ENCODE measurements around the gene FBXW8.

FBXW8 gene

DNA sequence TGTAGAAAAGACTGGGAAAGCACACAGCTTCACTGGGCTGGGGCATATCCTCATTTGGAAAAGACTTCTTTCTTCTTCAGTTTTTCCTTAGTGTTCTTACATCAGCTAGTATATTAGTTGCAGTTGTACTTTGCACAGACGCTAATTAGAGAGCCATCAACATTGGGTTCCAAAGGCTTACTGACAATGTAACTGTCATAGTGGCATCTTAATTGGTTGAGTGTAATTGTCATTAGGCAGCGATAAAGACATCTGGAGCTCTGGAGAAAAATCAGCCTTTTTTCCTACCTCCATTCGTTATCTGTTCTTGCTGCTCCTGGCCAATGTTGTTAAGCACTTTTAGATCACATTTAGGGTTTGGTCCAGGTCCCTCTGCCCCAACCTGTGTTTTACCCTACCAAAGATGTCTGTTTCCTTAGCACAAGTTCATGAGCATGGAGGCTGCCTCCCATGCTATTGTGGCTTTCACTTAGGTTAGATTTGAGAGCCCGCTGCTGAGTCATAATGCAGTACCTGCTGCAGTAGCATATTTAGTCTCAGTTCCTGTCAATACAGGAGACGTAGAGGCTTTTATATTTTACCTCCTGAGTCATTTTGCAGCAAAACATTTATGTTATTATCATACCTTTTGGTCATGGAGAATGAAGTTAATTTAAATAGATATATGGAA lies 49.2 kb downstream of the FBXW8 start:
- DNase-seq = no peak

DNA sequence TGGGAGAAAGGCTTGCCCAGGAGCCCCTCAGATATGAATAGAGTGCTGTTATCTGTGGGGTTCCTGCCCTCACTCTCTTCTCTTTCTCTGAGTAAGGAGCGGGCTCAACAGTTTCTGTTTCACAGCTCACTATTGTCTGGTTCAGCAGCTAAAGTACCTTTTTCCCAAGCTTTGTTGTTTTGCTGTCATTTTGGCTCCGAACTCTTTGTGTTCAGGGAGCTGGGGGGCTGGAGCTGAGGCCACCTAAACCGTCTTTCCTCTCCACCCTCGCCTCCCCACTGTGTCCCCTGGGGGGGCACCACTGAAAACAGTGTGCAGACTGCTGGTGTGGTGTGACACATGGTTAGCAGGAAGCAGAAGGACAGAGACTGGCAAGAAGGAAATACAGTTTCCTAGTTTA lies 51.4 kb downstream of the FBXW8 start:
- DNase-seq = no peak

DNA sequence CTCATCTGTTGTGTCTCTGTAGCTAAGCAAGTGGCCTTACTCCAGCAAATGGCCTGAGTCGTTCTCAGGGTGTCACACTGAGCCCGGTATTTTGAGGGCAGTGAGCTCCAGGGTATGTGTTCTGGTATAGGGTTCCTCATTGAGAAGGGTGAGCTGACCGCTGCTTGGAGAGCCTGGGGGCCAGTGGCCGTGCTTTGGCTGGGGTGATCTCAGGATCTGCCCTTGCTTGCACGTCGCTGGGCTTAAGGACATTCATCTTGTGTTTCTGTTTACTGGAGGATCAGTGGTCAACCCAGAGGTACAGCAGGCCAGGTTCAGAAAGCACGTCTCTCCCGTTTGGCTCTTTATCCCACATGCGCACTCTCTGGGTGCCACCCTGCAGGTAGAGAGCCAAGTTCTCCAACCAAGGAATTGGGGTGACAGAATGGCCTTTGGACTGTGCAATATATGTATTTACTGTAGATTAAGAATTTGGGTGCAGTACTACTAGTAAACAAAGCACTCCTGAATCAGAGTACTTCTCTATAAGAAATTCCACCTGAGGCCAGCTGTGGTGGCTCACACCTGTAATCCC lies 52.1 kb downstream of the FBXW8 start:
- no peak for DNase-seq

DNA sequence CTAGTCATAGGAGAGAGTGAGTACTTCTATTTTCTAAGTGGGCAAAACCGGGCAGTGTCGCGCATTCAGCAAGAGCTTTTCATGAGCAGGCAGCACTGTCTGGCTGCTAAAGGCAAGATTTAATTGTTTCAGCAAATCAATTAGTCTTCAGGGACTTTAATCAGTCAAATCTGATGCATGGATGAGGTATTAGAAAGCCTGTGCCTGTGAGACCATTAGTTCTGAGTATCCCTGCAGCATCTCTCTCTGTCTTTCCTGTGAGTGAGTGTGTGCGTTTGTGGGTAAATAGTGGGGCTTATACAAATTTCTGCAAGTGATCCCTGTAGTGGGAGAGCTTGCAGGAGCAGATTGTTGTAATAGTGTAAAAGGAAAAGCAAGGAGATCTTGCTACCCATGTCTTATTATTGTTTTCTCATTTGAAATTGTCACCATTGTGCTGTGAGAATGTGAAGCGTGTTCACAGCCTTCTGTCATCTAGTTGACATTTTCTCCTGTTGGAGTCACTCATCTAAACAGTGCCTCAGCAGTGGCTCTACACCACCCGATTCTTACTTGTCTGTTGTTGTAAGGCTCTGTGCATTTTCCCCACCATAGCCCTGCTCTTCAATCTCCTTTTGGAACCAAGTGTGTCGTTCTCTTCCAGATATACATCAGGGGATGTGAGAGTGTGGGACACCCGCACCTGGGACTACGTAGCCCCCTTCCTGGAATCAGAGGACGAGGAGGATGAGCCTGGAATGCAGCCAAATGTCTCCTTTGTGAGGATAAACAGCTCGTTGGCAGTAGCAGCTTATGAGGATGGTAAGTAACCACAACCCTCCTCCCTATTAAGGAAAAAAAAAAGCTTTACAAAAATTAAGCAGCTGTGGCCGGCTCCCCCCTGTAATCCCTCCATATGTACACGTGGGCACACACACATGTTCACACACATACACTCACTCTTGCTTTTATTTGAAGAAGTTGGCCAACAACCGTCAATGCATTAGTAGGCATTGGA lies 53.6 kb downstream of the FBXW8 start:
- no peak for DNase-seq

DNA sequence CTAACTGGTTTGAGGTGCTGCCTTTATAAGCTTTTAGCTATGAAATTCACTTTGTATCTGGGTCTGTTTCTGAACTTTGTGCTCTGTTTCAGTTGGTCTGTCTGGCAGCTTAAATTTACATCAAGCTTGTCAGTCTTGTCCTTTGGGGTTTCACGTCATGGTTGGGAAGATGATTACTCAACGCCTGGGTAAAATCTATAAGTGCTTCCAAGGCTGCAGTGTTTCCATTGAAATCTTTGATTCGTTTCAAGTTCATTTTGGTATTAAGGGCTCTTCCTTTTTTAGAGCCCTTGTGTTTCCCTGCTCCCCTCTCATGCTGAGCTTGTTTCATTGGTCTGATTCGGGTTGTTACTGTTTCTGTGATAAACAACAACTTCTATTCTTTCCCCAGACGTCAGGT lies 58.2 kb downstream of the FBXW8 start:
- DNase-seq = no peak

DNA sequence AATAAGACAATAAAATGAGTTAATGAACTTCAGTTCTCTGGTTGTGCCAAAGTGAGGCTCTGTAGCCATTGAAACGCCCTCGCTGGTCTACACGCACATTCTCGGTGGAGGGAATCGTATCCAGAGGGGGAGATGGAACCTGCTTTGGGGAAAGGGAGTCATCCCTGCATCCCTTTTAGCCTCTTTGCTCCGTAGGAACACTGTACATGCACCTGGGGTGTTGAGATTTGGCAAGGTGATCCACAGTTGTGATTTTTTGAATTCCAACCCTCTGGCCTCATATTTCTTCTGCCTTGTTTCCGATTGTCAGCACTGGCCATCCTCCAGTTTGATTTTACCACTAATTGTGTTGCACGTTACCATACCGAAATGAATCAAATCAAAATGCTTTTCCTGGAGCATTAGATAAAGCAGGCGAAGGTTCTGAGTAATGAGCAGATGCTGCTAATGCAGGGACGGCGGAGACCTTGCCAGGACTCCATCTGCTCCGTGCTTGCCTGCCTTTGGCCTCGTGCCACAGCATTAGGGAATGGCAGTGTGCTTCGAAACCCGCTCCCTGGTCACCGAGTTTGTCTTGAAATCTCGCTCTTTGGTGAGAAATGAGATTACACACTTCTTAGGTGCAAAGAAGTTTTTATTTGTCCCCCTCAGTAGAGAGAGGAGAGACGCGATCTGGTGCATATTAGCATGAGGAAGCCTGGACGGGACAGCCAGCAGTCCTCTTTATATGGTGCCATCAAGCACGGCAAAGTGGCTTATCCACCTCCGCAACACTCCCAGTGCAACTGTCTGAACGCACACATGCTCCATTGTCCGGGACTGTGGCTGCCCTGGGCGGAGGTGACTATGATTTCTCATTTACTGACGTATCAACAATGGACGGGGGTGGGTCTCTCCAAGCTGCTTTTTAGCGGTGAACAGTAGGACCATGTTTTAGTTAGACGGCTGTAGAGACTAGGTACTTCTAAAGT lies 59.1 kb downstream of the FBXW8 start:
- peak; percentile 72 for DNase-seq

DNA sequence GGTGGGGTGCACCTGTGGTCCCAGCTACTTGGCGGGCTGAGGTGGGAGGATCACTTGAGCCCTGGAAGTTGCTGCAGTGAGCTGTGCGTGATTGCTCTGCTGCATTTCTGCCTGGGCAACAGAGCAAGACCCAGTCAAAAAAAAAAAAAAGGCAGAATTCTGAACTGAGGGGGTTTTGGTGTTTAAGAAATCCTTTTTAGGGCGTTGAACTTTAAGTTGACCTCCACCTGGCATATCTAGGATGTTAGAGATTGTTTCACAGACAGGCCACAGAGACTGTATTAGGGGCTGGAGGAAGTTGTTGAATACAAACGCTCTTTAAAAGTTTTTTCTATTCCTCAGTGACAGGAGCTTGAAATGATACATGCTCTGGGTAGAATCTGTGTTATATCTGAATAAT lies 60.5 kb downstream of the FBXW8 start:
- no peak for DNase-seq

DNA sequence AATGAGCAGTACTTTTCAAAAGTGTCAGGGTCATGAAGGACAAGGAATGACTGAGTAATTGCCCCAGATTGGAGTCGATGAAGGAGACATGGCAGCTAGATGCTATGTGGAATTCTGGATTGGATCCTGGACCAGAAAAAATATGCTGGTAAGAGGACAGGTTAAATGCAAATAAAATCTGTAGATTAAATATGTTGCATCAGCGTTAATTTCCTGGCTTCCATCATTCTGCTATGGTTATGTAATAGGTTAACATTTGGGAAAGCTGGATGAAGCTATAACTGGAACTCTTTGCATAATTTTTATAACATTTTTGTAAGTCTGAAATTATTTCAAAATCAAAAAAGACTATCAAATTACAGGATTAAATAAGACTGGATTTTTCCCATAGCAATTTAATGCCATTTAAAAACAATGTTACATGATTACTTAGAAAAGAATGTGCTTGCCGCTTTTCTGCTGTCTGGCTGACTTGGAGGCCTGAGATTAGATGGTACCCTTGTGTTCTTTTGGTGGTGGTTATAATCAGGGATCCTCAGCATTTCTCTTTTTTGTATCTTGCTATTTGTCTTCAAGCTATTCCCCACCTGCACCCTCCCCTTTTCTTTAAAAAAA lies 65.1 kb downstream of the FBXW8 start:
- no peak for DNase-seq

DNA sequence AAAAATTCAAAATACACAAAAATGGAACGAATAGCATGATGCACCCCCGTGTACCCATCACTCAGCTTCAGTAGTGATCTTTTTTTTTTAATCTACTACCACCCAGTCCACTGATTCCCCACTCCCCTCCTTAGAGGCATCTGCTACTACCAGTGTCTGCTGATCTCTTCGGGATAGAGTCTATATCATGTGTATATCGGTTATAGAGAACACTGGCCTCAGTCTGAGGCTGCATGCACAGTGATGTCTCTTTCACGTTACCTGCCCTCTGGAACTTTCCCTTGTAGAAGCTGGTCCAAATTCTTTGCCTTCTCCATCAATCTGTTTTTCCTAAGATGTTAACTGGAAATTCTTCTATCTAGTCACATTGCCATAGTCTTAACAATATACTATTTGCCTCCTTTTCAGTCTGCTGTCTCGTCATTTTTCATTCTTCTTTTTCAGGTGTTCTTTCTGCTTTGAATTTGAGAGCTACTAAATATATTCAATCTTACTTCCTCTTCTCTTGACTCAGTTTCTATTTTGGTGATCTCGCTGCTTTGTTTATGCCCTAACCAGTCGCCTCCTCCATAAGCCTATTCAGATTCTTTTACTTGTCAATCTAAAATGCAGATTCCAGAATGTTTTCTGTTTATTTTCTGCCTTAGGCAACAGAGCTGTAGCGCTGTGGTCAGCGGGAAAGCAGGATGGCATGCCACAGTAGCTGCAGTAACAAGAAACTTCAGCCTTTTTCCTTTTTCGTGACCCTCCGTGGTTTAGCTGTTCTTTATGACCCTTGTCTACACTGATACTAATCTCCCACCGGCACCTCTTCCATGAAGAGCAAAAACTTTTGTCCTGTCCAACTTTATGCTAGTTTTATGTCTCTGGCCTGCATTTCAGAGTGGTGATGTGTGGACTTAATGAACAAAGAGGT lies 67.0 kb downstream of the FBXW8 start:
- no peak for DNase-seq

DNA sequence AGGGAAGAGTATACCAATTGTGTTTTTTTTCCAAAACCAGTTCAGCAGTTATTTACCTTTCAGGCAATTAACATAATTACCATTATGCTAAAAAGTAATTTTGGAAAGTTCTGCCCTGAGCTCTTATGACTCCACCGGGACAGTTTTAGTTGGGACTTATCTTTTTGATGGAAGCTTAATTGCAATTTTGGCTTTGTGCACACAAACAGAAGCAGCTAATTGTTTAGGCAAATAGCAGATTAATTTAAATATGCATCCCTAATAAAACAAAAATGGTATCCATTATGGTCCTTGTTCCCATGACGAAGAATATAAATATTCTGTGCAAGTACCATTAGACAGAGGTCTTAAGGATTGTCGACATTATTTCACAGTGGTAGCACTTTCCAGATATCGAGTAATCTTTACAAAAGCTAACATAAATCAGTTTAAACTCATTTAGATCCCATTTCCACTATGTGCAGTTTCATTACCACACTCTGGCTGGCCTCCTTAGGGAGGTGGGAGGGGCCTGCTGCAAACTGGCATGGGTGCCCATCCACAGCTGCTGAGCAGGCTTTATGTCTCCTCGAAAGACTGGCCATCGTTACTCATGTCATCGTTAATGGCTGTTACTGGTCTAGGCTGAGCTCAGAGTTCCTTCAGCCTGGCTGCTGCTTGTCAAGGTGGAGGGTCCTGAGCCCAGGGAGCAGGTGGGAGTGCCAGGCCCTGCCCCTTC lies 68.2 kb downstream of the FBXW8 start:
- no peak for DNase-seq

DNA sequence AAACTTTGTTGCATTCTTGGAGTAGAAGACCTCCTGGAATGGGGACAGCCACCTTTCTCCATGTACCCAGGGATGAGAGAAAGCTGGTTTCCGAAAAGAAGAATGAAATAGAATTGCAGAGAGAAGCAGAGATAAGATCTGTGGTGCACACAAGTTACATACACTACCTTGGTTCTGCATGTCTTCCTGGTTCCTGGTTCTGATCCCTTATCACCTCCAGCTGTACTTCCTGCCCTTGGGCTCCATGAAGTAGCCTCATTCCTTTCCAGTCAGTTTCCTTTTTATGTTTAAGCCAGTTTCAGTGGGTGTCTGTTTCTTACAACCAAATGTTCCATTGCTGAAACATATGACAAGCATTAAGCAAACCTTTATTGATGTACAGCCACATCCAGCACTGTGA lies 69.3 kb downstream of the FBXW8 start:
- DNase-seq = no peak

DNA sequence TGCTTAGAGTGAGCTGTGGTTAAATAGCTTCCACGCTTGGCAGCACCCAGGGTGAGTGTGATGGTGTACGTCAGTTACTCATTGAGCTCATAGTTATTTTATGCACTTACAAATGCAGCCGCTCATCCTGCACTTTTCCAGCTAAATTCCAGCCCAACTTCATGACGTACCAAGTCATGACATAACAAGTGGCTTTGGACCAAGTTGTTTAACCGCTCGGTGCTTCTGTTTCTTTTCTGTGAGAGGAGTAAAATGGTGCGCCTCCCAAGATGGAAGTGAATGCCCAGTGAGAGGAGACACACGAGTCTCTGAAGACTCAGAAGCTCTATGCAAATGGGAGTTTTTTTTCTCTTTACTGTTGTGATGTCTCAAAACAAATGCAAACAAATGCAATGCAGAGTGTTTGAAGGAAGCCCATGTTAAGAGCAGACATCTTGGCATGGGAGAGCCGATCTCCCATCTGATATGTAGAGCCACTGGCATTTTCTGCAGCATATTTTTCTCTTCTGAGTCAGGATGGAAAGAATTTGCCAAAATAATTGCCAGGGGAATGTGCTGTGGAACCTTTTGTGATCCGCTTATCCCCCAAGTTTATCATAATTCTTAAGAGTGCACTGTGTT lies 72.2 kb downstream of the FBXW8 start:
- no peak for DNase-seq

DNA sequence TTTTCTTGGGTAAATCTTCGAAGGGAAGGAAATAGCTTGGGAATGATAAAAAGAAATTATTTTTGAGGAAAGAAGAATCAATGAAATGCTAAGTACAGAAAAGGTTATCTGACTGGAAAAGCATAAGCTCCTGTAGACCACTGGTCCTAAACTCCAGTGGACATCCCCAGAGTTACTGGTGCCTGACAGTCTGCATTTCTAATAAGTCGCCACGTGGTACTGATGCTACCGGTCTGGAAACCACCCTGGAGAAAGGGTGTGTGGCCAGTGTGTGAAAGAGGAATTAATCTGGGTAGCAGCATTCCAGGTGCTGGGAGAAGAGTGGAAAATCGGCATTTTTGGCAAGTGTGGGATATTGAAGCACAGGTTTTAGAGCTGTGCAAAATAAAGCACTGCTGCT lies 73.3 kb downstream of the FBXW8 start:
- no peak for DNase-seq

DNA sequence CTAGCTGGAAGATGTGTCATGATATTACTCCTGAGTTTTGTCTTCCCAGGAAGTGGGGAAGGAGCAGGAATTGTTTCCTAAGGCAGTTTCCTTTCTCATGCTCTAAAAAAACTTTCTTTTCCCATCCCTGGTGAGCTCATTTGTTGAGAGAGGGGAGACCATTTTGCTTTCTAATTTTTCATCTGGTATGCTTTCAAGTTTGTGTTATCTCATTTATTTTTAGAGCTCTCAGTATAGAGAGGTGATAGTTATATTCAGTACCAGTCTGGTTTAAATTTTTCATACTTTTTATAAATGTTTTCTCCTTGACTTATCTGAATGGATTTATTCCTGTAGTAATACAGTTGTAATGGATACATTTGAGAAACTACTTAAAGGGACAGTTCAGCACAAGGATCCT lies 79.6 kb downstream of the FBXW8 start:
- DNase-seq = no peak

DNA sequence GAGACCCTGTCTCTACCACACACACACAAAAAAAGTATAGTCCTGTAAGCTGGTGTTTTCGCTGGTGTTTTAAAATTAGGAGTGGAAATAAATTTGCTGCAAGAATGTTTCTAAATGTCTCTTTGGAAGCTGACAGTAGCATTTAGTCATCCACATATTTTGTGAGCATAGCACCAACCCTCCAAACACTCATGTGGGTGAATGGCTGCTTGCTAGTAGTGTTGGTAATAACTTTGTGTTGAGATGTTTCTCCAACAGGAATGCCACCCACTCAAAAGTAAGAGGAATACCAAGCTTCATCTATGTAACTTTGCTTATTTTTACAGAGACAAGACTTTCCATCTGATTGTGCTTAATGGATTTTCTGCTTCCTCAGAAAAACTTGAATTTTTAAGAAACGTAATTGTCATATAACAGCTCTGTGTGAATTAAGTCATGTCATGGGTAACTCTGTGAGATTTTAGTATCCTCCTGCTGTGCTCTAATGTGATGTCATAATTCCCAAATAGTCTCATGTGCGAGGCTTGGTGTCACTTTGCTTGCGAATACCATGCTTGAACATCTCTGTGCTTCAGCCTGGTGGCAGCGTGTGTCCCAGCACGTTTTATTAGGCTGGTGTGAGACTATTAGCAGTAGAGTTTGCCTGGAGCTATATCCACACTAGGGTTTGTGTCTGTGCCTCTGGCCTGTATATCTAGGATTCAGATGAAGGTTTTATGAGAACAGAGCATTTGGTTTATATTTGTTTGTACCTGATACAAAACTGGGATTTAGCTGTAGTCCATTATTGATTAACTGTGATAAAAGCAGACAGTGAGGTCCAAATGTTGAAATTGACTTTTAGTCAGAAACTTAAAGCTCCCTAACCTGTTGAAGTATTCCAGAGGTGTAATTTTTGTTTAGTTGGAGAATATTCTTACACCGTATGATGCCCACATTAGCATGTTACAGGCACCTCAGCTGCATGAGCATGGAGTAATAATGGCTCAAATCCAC lies 80.5 kb downstream of the FBXW8 start:
- DNase-seq = no peak

DNA sequence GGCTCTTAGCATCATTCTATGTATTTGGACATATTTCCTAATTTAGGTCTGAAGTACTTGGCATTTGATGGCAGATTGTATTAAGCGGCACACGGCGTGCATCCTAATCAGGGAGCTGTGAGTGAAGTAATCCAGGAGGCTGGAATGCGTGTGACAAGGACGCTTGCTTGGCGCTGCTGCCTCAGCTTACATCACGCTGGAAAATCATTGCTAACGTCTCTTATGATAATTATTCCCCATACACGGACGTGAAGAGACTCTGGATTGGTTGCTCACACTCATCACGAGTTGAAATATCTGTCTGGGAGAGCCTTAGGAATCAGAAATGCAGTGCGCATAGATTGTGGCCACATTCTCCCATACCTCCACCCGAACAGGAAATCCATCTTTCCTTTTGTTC lies 85.3 kb downstream of the FBXW8 start:
- DNase-seq = peak; percentile 37

DNA sequence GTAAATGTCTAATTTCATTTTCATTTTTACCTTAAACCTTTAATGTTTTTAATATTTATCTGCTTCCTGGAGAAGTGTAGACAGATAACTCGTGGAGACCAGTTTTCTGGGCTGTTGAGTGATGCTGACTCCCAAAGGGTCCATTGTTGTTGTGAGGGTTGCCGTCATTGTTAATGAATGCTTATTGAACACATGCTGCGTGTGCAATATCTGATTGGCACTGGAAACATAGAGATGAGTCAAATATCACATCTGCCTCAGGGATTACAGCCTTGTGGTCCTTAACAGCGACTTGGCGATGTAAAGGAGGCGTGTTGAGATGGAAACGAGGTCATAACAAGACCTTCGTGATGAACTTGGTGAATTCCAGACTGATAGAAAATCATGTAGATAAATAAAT lies 85.9 kb downstream of the FBXW8 start:
- DNase-seq = no peak

DNA sequence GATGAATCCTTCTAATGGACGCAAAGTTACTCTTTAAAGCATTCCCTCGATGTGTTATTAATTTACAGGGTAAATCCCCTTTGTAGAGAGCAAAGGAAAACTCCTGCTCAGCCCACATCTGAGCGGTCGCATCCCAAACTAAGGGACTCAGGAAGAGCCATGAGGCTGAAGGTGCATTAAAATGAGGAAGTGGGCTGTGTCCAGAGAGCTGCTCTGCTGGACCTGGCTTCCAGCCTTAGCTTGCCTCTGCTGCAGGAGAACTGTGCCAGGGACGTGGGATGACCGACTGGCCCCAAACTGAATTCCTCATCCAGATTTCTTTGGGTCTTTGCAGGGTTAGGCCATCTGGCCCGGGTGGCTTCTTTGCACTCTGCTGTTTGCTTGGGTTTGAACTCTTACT lies 88.3 kb downstream of the FBXW8 start:
- DNase-seq = no peak

DNA sequence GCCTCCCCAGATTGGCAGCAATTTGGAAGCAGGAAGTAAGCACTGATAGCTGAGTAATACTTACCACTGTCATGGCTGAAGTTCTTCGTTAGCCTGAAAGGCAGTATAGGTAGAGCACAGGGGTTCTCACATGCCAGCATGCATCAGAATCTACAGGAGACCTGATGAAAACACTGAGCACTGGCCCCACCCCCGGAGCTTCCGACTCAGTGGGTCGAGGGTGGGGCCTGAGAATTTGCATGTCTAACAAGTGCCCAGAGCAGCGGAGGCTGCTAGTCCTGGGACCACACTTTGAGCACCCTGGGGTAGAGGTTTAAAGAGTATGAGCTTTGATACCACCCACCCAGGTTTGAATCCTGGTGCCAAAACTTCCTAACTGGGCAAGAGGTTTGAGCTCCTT lies 89.6 kb downstream of the FBXW8 start:
- DNase-seq = no peak

All from right hindlimb (tissue), 1 donor.